SK-N-SH treated with all-trans-retinoic acid at 6 μM for 48 hours (cell line): ENCODE data around the gene DNLZ.

Experiments used
- ATAC-seq: fragments of 200-7000 bp; cut with Tn5 transposase; 3 replicates; pipeline ENCODE4 v1.9.1; 2020; ENCODE audit warnings: mild to moderate bottlenecking, moderate library complexity
- ARNTL ChIP-seq: fragments of 450-650 bp; formaldehyde crosslinking; IDR thresholded peaks from 2 replicates; pipeline ENCODE4 v1.5.0; 2020; ENCODE audit warnings: low read depth, mild to moderate bottlenecking, moderate library complexity, borderline replicate concordance
- BACH2 ChIP-seq: fragments of 250-450 bp; sonication (Bioruptor Pico); IDR thresholded peaks from 2 replicates; pipeline ENCODE4 v1.9.0; 2021; ENCODE audit warnings: mild to moderate bottlenecking, borderline replicate concordance
- CSDC2 ChIP-seq: fragments of 250-450 bp; sonication (Bioruptor Pico); IDR thresholded peaks from 2 replicates; pipeline ENCODE4 v1.5.0; 2020; ENCODE audit warnings: mild to moderate bottlenecking, moderate library complexity
- CSRNP3 ChIP-seq: fragments of 250-450 bp; sonication (Bioruptor Pico); IDR thresholded peaks from 2 replicates; pipeline ENCODE4 v1.5.1; 2021; ENCODE audit warnings: mild to moderate bottlenecking, moderate library complexity
- ESRRG ChIP-seq: fragments of 250-450 bp; sonication (Bioruptor Pico); IDR thresholded peaks from 2 replicates; pipeline ENCODE4 v1.6.1; 2021; ENCODE audit warnings: mild to moderate bottlenecking
- GLIS3 ChIP-seq: fragments of 250-450 bp; sonication (Bioruptor Pico); IDR thresholded peaks from 2 replicates; pipeline ENCODE4 v1.5.0; 2020; ENCODE audit warnings: mild to moderate bottlenecking, moderate library complexity
- ISL1 ChIP-seq: fragments of 250-450 bp; sonication (Bioruptor Pico); IDR thresholded peaks from 2 replicates; pipeline ENCODE4 v2.1.2; 2022; ENCODE audit warnings: mild to moderate bottlenecking, moderate library complexity
- OSR1 ChIP-seq: fragments of 250-450 bp; sonication (Bioruptor Pico); IDR thresholded peaks from 2 replicates; pipeline ENCODE4 v1.8.0; 2022; ENCODE audit warnings: moderate library complexity, mild to moderate bottlenecking, inconsistent platforms
- PPARA ChIP-seq: fragments of 250-450 bp; sonication (Bioruptor Pico); IDR thresholded peaks from 2 replicates; pipeline ENCODE4 v1.5.0; 2020; ENCODE audit warnings: mild to moderate bottlenecking, borderline replicate concordance
- RARB ChIP-seq: fragments of 250-450 bp; sonication (Bioruptor Pico); IDR thresholded peaks from 2 replicates; pipeline ENCODE4 v1.8.0; 2021; ENCODE audit warnings: mild to moderate bottlenecking, moderate library complexity
- SNAI2 ChIP-seq: fragments of 250-450 bp; sonication (Bioruptor Pico); IDR thresholded peaks from 2 replicates; pipeline ENCODE4 v1.5.0; 2020; ENCODE audit warnings: mild to moderate bottlenecking, moderate library complexity
- TOX ChIP-seq: fragments of 250-450 bp; sonication (Bioruptor Pico); IDR thresholded peaks from 2 replicates; pipeline ENCODE4 v1.8.0; 2021; ENCODE audit warnings: mild to moderate bottlenecking, moderate library complexity, borderline replicate concordance
- ZC3H10 ChIP-seq: fragments of 250-450 bp; sonication (Bioruptor Pico); IDR thresholded peaks from 2 replicates; pipeline ENCODE4 v1.5.1; 2021; ENCODE audit warnings: mild to moderate bottlenecking, moderate library complexity
- ZFP3 ChIP-seq: fragments of 250-450 bp; sonication (Bioruptor Pico); IDR thresholded peaks from 2 replicates; pipeline ENCODE4 v1.5.0; 2020; ENCODE audit warnings: mild to moderate bottlenecking, moderate library complexity
- ZFP30 ChIP-seq: fragments of 450-650 bp; formaldehyde crosslinking; IDR thresholded peaks from 2 replicates; pipeline ENCODE4 v1.5.0; 2022; ENCODE audit warnings: mild to moderate bottlenecking, moderate library complexity
- ZNF565 ChIP-seq: fragments of 450-650 bp; formaldehyde crosslinking; conservative IDR thresholded peaks from 2 replicates; pipeline ENCODE4 v1.5.0; 2020; ENCODE audit warnings: low read depth, mild to moderate bottlenecking, moderate library complexity
- ZNF70 ChIP-seq: fragments of 450-650 bp; formaldehyde crosslinking; IDR thresholded peaks from 2 replicates; pipeline ENCODE4 v1.5.0; 2020; ENCODE audit warnings: mild to moderate bottlenecking, moderate library complexity
- ZNF8 ChIP-seq: fragments of 450-650 bp; formaldehyde crosslinking; IDR thresholded peaks from 2 replicates; pipeline ENCODE4 v1.5.0; 2020; ENCODE audit warnings: mild to moderate bottlenecking, moderate library complexity
- TF ChIP-seq, protein P1 (sequence below): fragments of 250-450 bp; sonication (Bioruptor Pico); IDR thresholded peaks from 2 replicates; pipeline ENCODE4 v1.8.0; 2021; ENCODE audit warnings: low read depth, mild to moderate bottlenecking, moderate library complexity, borderline replicate concordance
- TF ChIP-seq, protein P2 (sequence below): fragments of 250-450 bp; sonication (Bioruptor Pico); IDR thresholded peaks from 2 replicates; pipeline ENCODE4 v1.5.0; 2020; ENCODE audit warnings: mild to moderate bottlenecking, moderate library complexity
- TF ChIP-seq, protein P3 (sequence below): fragments of 250-450 bp; sonication (Bioruptor Pico); IDR thresholded peaks from 2 replicates; pipeline ENCODE4 v1.8.0; 2020; ENCODE audit warnings: mild to moderate bottlenecking, moderate library complexity, borderline replicate concordance
- TF ChIP-seq, protein P4 (sequence below): fragments of 250-450 bp; sonication (Bioruptor Pico); IDR thresholded peaks from 2 replicates; pipeline ENCODE4 v1.5.1; 2020; ENCODE audit warnings: low read depth, mild to moderate bottlenecking, moderate library complexity

The DNLZ gene

DNA sequence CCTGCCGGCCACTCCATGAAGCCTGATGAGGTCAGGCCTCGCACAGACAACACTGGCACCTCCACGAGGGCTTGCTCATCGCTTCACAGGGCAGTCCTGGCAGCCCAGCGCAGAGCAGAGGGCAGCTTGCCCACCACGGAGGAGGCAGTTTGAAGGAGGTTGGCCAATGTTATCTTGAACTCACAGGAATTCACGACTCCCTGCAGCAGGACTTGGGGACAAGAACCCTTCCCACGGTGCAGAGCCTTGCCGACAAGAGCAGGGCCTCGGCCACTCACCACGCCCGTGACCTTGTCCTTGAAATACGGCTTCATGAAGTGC lies 31.4 kb upstream of the DNLZ start:
- TF ChIP-seq, protein P1, sequence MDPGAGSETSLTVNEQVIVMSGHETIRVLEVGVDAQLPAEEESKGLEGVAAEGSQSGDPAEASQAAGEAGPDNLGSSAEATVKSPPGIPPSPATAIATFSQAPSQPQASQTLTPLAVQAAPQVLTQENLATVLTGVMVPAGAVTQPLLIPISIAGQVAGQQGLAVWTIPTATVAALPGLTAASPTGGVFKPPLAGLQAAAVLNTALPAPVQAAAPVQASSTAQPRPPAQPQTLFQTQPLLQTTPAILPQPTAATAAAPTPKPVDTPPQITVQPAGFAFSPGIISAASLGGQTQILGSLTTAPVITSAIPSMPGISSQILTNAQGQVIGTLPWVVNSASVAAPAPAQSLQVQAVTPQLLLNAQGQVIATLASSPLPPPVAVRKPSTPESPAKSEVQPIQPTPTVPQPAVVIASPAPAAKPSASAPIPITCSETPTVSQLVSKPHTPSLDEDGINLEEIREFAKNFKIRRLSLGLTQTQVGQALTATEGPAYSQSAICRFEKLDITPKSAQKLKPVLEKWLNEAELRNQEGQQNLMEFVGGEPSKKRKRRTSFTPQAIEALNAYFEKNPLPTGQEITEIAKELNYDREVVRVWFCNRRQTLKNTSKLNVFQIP (CRISPR knock-in tag): no peak
- TF ChIP-seq, protein P2, sequence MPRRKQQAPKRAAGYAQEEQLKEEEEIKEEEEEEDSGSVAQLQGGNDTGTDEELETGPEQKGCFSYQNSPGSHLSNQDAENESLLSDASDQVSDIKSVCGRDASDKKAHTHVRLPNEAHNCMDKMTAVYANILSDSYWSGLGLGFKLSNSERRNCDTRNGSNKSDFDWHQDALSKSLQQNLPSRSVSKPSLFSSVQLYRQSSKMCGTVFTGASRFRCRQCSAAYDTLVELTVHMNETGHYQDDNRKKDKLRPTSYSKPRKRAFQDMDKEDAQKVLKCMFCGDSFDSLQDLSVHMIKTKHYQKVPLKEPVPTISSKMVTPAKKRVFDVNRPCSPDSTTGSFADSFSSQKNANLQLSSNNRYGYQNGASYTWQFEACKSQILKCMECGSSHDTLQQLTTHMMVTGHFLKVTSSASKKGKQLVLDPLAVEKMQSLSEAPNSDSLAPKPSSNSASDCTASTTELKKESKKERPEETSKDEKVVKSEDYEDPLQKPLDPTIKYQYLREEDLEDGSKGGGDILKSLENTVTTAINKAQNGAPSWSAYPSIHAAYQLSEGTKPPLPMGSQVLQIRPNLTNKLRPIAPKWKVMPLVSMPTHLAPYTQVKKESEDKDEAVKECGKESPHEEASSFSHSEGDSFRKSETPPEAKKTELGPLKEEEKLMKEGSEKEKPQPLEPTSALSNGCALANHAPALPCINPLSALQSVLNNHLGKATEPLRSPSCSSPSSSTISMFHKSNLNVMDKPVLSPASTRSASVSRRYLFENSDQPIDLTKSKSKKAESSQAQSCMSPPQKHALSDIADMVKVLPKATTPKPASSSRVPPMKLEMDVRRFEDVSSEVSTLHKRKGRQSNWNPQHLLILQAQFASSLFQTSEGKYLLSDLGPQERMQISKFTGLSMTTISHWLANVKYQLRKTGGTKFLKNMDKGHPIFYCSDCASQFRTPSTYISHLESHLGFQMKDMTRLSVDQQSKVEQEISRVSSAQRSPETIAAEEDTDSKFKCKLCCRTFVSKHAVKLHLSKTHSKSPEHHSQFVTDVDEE (CRISPR knock-in tag): no peak
- no peak for TF ChIP-seq BACH2 (CRISPR knock-in tag)
- no peak for TF ChIP-seq SNAI2 (CRISPR knock-in tag)
- no peak for TF ChIP-seq ZC3H10 (CRISPR knock-in tag)
- TF ChIP-seq ZFP30 (CRISPR knock-in tag): no peak
- TF ChIP-seq, protein P3, sequence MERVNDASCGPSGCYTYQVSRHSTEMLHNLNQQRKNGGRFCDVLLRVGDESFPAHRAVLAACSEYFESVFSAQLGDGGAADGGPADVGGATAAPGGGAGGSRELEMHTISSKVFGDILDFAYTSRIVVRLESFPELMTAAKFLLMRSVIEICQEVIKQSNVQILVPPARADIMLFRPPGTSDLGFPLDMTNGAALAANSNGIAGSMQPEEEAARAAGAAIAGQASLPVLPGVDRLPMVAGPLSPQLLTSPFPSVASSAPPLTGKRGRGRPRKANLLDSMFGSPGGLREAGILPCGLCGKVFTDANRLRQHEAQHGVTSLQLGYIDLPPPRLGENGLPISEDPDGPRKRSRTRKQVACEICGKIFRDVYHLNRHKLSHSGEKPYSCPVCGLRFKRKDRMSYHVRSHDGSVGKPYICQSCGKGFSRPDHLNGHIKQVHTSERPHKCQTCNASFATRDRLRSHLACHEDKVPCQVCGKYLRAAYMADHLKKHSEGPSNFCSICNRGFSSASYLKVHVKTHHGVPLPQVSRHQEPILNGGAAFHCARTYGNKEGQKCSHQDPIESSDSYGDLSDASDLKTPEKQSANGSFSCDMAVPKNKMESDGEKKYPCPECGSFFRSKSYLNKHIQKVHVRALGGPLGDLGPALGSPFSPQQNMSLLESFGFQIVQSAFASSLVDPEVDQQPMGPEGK (CRISPR knock-in tag): no peak
- TF ChIP-seq ZNF8 (CRISPR knock-in tag): no peak
- TF ChIP-seq CSDC2: no peak
- TF ChIP-seq, protein P4, sequence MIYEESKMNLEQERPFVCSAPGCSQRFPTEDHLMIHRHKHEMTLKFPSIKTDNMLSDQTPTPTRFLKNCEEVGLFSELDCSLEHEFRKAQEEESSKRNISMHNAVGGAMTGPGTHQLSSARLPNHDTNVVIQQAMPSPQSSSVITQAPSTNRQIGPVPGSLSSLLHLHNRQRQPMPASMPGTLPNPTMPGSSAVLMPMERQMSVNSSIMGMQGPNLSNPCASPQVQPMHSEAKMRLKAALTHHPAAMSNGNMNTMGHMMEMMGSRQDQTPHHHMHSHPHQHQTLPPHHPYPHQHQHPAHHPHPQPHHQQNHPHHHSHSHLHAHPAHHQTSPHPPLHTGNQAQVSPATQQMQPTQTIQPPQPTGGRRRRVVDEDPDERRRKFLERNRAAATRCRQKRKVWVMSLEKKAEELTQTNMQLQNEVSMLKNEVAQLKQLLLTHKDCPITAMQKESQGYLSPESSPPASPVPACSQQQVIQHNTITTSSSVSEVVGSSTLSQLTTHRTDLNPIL (CRISPR knock-in tag): no peak
- TF ChIP-seq TOX (CRISPR knock-in tag): no peak
- TF ChIP-seq ZFP3 (CRISPR knock-in tag): no peak
- TF ChIP-seq ARNTL (CRISPR knock-in tag): no peak
- TF ChIP-seq ISL1 (CRISPR knock-in tag): no peak
- TF ChIP-seq, all 23 proteins: peak for 0
- ATAC-seq: no peak

- TF ChIP-seq OSR1 (CRISPR knock-in tag) (no peak), CSDC2 (no peak), ESRRG (no peak), PPARA (no peak), RARB (CRISPR knock-in tag) (no peak), ZNF565 (CRISPR knock-in tag) (no peak), ZNF70 (CRISPR knock-in tag) (no peak), BACH2 (CRISPR knock-in tag) (no peak), ZNF8 (CRISPR knock-in tag) (no peak), SNAI2 (CRISPR knock-in tag) (no peak), GLIS3 (CRISPR knock-in tag) (no peak), TOX (CRISPR knock-in tag) (no peak), ARNTL (CRISPR knock-in tag) (no peak), CSRNP3 (CRISPR knock-in tag) (no peak), ZC3H10 (CRISPR knock-in tag) (no peak), ZFP30 (CRISPR knock-in tag) (no peak)
- TF ChIP-seq, protein P1 (CRISPR knock-in tag): no peak
- TF ChIP-seq, protein P4 (CRISPR knock-in tag): no peak
- TF ChIP-seq, protein P2 (CRISPR knock-in tag): no peak
Measured at GRCh38 chr9:136394312-136395019, 30.9 kb upstream of the DNLZ start.

More at GRCh38 chr9:136394312-136395019, 30.9 kb upstream of the DNLZ start:
- no peak for ATAC-seq
